ENCODE results near the gene SPIN2A.
"Not testable (repeated sequence)": the region's sequence is repeated elsewhere in the genome, so short reads cannot be mapped to it uniquely, and the experiment has no call there.

The SPIN2A gene

GRCh38 chrX:57104406-57104805, 32.8 kb downstream of the SPIN2A start:
- DNase-seq (ENCODE audit: insufficient read length, low spot score) (no peak), FAIRE-seq (no peak)
- TF ChIP-seq POLR2A (IDR thresholded peaks at IDR 0.05; ENCODE audit: low read depth, low read length) (no peak), POU2F2 (IDR thresholded peaks at IDR 0.05; ENCODE audit: low read depth, low read length) (no peak), SPI1 (IDR thresholded peaks at IDR 0.05; ENCODE audit: low read depth, low read length) (no peak), PAX5 (IDR thresholded peaks at IDR 0.05; ENCODE audit: insufficient read depth, low read length, severe bottlenecking) (no peak), POLR2AphosphoS5 (IDR thresholded peaks at IDR 0.05; ENCODE audit: low read depth, low read length) (no peak), TAF1 (IDR thresholded peaks at IDR 0.05; ENCODE audit: low read depth, low read length) (no peak)

- TF ChIP-seq POLR2A (IDR thresholded peaks at IDR 0.05; ENCODE audit: low read depth, low read length) = no peak
- no peak for TF ChIP-seq POU2F2 (IDR thresholded peaks at IDR 0.05; ENCODE audit: low read depth, low read length)
- no peak for TF ChIP-seq PAX5 (IDR thresholded peaks at IDR 0.05; ENCODE audit: insufficient read depth, low read length, severe bottlenecking)
- no peak for TF ChIP-seq SPI1 (IDR thresholded peaks at IDR 0.05; ENCODE audit: low read depth, low read length)
- TF ChIP-seq TAF1 (IDR thresholded peaks at IDR 0.05; ENCODE audit: low read depth, low read length) = no peak
- no peak for TF ChIP-seq POLR2AphosphoS5 (IDR thresholded peaks at IDR 0.05; ENCODE audit: low read depth, low read length)
Measured at GRCh38 chrX:57103489-57103888, 33.7 kb downstream of the SPIN2A start.

GRCh38 chrX:57102918-57103317, 34.3 kb downstream of the SPIN2A start:
- FAIRE-seq; DNase-seq (ENCODE audit: insufficient read length, low spot score): not testable (repeated sequence)

More at GRCh38 chrX:57103489-57103888, 33.7 kb downstream of the SPIN2A start:
- FAIRE-seq = no peak
- DNase-seq (ENCODE audit: insufficient read length, low spot score) = no peak

Data from GM12891 (cell line).